Type B pancreatic cell (in vitro differentiated cells): ENCODE results near the gene SRGAP3. TPM values are rescaled to one million over a fixed set of nuclear protein-coding genes. Genes with fewer than 3 reads are reported as not detected.

ENCODE experiments used
- DNase-seq: peaks from one replicate; pipeline ENCODE4 v3.0.0; 2021; ENCODE audit warnings: mixed read lengths; ENCODE audit not compliant: unreplicated experiment; ENCODE audit errors: extremely low spot score
- H3K27ac Mint-ChIP-seq: 2 replicates; pipeline ENCODE4 v1.8.0; 2021; ENCODE audit warnings: mild to moderate bottlenecking, mixed read lengths
- H3K27me3 Mint-ChIP-seq: 2 replicates; pipeline ENCODE4 v1.8.0; 2021; ENCODE audit warnings: mixed read lengths
- H3K36me3 Mint-ChIP-seq: 2 replicates; pipeline ENCODE4 v1.8.0; 2021; ENCODE audit warnings: mixed read lengths
- H3K4me1 Mint-ChIP-seq: one replicate; pipeline ENCODE4 v1.8.0; 2021; ENCODE audit warnings: mixed read lengths; ENCODE audit not compliant: unreplicated experiment
- H3K4me3 Mint-ChIP-seq: 2 replicates; pipeline ENCODE4 v1.8.0; 2021; ENCODE audit warnings: mild to moderate bottlenecking, mixed read lengths
- H3K9me3 Mint-ChIP-seq: 2 replicates; pipeline ENCODE4 v1.8.0; 2021; ENCODE audit warnings: mixed read lengths
- total RNA-seq: library from RNA; stranded (reverse); gene quantifications from 2 replicates; pipeline ENCODE4 v1.2.1, GENCODE V29; 2021; ENCODE audit warnings: low replicate concordance
- TF ChIP-seq, protein P1 (sequence below): fragments of 200-600 bp; sonication (generic); conservative IDR thresholded peaks from 2 replicates; pipeline ENCODE4 v1.5.0; 2021; ENCODE audit warnings: antibody characterized with exemption, mild to moderate bottlenecking

SRGAP3 gene
- total RNA-seq, 1 donor from 2014 or later: 41.7 TPM

- H3K9me3 Mint-ChIP-seq: peaks cover 5% of the 10 kb centered on the region
- H3K27ac Mint-ChIP-seq: no peak overlapping the region
- H3K36me3 Mint-ChIP-seq: peaks cover 9% of the 10 kb centered on the region
- no peak for DNase-seq
- H3K4me1 Mint-ChIP-seq: peaks cover 64% of the 10 kb centered on the region
- H3K27me3 Mint-ChIP-seq: no peaks in the 10 kb centered on the region
- peak overlapping the region; percentile 77 for H3K4me3 Mint-ChIP-seq
- TF ChIP-seq, protein P1, sequence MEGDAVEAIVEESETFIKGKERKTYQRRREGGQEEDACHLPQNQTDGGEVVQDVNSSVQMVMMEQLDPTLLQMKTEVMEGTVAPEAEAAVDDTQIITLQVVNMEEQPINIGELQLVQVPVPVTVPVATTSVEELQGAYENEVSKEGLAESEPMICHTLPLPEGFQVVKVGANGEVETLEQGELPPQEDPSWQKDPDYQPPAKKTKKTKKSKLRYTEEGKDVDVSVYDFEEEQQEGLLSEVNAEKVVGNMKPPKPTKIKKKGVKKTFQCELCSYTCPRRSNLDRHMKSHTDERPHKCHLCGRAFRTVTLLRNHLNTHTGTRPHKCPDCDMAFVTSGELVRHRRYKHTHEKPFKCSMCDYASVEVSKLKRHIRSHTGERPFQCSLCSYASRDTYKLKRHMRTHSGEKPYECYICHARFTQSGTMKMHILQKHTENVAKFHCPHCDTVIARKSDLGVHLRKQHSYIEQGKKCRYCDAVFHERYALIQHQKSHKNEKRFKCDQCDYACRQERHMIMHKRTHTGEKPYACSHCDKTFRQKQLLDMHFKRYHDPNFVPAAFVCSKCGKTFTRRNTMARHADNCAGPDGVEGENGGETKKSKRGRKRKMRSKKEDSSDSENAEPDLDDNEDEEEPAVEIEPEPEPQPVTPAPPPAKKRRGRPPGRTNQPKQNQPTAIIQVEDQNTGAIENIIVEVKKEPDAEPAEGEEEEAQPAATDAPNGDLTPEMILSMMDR: no peak
Measured at GRCh38 chr3:9246189-9246588, 3.3 kb downstream of the SRGAP3 start.

DNA sequence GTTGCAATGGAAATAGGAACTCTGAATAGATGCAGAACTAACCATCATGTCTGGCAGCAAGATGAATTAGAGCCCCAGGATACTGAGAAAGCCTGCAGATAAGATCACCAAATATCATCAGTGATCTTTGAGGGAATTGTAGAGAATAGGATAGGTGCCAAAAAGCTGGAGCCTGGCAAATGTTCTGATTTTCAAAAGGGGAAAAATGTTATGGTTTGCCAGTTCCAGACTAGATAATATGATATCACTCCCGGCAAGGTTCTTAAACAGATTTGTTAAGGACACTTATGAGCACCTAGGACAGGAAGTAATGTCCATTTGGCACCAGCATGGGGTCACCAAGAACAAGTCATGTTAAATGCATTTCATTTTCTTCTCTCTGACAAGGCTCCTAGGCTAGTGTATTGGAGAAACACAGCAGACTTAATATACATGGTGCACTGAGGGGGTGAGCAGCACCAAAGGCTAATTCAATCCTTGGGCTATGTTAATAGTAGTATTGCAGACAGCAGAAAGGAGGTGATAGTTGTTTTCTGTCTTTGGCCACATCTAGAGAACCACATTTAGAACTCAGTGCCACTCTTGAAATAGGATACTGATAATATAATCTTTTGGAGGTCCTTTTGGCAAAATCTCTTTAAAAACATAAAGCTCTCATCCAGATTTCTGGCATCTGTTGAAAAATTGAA lies 4.8 kb downstream of the SRGAP3 start:
- peaks cover 58% of the 10 kb centered on the region for H3K4me1 Mint-ChIP-seq
- no peaks in the 10 kb centered on the region for H3K27me3 Mint-ChIP-seq
- TF ChIP-seq, protein P1: no peak
- DNase-seq: no peak
- H3K4me3 Mint-ChIP-seq: no peak overlapping the region
- no peak overlapping the region for H3K27ac Mint-ChIP-seq
- peaks cover 6% of the 10 kb centered on the region for H3K9me3 Mint-ChIP-seq
- peaks cover 15% of the 10 kb centered on the region for H3K36me3 Mint-ChIP-seq

- peaks cover 6% of the 10 kb centered on the region for H3K9me3 Mint-ChIP-seq
- H3K27ac Mint-ChIP-seq: no peak overlapping the region
- DNase-seq: no peak
- TF ChIP-seq, protein P1: no peak
- peaks cover 60% of the 10 kb centered on the region for H3K4me1 Mint-ChIP-seq
- peaks cover 24% of the 10 kb centered on the region for H3K36me3 Mint-ChIP-seq
- no peak overlapping the region for H3K4me3 Mint-ChIP-seq
- H3K27me3 Mint-ChIP-seq: no peaks in the 10 kb centered on the region
Measured at GRCh38 chr3:9241956-9242355, 7.5 kb downstream of the SRGAP3 start.

DNA sequence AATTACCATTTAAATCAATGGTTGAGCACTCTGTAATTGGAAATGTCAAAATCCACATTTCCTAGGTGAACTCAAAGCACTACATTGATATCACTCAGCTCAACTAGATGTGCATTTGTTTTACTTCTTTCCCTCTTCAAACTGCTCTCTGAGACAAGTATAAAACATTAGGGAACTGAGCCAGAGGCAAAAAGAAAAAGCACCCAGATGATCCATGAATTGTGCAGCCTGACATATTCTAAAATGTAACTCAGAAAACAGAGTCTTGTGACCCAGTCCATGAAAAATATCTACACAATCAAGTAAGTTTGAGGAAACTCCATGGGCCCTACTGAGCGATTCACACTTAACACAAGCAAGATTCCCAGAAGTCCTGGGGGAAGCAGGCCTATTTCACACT lies 9.8 kb downstream of the SRGAP3 start:
- no peak overlapping the region for H3K27ac Mint-ChIP-seq

GRCh38 chr3:9238721-9239295 lies 10.6 kb downstream of the SRGAP3 start:
- DNase-seq: no peak
- TF ChIP-seq, protein P1: no peak
- peaks cover 6% of the 10 kb centered on the region for H3K9me3 Mint-ChIP-seq
- no peak overlapping the region for H3K27ac Mint-ChIP-seq
- H3K36me3 Mint-ChIP-seq: peaks cover 42% of the 10 kb centered on the region
- peaks cover 38% of the 10 kb centered on the region for H3K4me1 Mint-ChIP-seq
- H3K27me3 Mint-ChIP-seq: no peaks in the 10 kb centered on the region
- H3K4me3 Mint-ChIP-seq: no peak overlapping the region

More for the DNA sequence above, 9.8 kb downstream of the SRGAP3 start:
- Mint-ChIP-seq H3K9me3 (peaks cover 6% of the 10 kb centered on the region), H3K27me3 (no peaks in the 10 kb centered on the region), H3K4me3 (no peak overlapping the region), H3K4me1 (peaks cover 41% of the 10 kb centered on the region), H3K36me3 (peaks cover 36% of the 10 kb centered on the region)
- no peak for DNase-seq
- TF ChIP-seq, protein P1: no peak
